ENCODE data around the gene CYP2U1.

CYP2U1 gene

DNA sequence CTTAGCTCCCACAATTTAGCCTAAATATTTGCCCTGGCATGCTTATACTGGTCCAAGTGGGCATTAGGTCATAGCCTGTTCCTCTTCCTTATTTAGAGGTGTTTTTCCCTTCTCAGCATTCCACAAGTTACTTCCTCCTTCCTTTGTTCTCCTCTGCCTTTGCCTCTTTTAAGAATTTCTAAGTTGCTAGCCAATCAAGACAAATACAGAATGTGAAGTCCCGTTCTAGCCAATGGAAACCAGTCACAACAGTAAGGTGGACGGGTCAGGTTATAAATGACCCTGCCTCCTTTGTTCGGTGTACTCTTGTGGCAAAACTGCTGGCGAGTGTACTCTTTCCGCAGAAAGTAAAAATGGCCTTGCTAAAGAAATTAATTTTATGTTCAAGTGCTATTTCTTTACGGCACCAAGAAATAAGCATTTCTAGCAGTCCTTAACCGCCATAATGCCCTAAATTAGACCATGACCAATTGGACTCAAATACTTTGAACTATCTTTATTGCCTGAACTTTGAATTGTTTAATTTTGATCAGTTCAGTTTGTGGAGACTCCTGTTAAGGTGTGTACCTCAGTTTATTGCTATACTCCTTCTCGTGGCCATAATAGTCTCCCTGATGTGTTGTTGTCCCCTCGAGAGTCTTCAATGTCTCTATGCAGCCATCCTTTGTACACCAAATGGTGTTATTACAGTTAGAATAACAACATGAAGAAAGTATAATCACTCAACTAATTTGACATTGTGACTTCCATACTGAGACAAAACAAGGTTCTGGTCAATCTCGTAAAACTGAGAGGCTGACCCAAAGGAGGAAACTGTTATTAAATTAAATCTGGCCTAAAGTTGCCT lies 56.8 kb downstream of the CYP2U1 start:
- DNase-seq (ENCODE audit: low read depth), result no peak

DNA sequence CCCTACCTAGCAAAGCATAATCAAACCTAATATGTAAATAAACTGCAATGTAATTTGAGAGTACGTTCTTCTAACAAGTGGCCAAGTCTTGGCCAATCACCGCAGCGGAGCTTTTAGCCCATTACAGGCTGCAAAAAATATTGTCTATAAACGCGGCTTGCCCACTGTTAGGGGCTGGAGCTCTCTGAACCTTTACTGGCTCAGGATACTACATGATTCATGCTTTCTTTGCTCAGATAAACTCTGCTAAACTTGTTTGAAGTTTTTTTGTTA lies 57.4 kb downstream of the CYP2U1 start:
- DNase-seq (ENCODE audit: low read depth), result no peak

DNA sequence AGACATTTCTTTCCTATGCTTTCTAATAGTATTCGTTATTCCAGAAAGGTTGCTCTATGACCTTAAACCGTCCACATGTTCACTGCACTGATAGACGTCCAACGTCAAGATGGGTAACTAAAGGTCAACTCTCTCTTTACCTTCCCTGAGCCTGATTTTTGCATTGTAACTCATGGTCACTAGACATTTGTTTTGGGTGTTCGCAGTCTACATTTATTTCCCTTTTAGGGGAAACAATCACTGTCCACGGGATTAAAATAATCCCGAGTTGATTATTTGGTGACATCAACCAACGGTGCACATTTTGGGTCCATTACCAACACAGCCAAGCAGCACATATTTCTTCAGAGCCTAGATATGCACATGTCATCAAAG lies 57.8 kb downstream of the CYP2U1 start:
- DNase-seq (ENCODE audit: low read depth), result no peak

DNA sequence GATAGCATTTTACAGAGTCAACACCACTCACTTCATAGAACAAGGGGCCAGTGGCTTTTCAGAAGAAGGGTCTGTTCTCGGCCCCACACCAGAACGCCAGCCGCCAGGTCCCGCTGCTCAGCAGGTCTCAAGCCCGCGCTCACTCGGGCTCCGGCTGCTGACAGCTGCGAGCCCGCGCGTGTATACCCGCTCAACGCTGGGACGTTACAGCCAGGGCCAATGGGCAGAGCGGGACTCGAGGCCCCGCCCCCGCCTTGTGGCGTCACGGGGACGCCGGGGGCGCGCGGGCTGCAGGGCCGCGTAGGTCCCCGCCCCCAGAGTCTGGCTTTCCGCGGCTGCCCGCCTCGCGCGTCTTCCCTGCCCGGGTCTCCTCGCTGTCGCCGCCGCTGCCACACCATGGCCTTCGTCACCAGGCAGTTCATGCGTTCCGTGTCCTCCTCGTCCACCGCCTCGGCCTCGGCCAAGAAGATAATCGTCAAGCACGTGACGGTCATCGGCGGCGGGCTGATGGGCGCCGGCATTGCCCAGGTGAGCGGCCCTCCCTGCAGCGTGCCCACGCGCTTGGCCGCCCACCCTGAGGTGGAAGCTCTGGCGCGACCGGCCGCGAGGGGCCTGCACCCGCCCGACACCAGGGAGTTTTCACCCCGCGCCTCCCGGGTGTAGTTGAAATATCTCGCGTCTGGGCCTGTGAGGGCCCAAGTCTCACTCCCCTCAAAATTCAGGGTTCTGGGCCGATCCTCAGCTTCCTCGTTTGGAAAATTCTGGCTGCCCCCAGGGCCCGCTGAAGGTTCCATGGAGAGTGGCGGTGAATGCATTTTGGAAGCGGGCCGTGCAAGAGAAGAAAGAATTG lies 58.4 kb downstream of the CYP2U1 start, which contains the start of gene HADH:
HADH (plus strand) TSS at position 353 of the 850 bp plus-strand sequence; CDS start at position 397, 44 bp downstream.
- peak; percentile 89 for DNase-seq (ENCODE audit: low read depth)

DNA sequence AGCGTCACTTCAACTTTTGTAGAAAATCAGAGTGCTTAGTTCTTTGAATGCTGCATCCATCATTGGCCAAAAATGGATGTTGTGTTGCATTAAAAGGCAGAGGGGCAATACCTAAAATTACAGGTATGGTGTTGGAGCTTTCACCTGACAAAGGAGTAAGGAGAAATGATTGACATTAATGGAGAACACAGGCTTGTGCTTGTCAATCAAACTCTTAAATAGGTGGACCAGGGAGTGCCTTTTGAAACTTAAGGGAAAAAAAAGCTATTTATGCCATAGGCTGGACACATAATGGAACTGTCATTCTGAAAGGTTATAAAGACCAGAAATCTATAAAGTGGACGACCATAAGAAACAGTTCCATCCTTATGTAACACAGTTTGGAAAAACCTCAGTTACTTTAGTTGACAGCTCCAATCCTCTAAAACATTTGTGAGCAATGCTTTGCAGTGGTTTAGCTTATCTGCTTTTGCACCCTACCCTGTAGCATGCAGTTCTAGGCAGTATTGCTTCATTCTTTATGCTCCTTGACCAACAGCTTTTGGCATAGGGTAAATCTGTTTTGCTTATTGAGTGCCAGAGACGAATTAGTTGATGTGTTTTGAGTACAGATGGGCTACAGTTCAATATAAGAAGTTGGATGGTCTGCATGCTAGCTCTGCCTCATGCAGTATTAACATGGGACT lies 60.7 kb downstream of the CYP2U1 start:
- no peak for DNase-seq (ENCODE audit: low read depth)

DNA sequence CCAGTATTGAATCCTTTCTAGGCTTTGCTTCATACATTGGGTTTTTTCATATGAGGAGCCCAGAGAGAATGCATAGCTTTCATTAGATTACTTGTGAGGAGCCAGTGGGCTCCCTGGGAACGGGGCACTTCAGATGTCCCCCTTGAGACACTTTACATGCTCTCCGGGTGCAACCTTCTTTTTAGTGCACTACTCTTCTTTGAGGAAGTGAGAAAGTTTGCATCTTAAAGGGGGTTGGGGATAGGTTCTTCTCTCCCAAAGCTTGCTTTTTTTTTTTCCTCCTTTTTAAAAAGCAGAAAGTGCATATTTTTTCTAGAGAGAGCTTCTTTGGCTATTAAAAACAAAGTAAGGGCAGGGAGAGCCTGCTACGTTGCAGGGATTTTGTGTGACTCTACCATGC lies 62.6 kb downstream of the CYP2U1 start:
- DNase-seq (ENCODE audit: low read depth), result no peak

DNA sequence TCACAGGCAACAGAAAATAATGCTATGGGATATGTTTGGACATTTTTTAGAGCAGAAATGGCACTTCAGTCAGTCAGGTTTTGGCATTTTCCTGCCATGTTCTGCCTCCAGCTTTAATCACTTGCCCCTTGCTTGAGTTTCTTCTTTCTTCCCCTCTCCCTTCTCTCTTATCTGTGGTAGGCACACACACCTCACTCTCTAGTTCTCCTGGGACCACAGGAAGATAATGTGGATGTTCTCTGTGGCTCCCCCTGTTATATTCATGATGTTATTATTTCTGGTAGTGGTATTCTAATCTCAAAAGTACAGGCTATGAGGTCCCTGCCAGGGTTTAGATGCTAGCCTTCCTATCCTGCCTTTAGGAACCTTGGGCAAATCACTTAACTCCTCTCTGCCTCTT lies 63.5 kb downstream of the CYP2U1 start:
- DNase-seq (ENCODE audit: low read depth), result no peak

DNA sequence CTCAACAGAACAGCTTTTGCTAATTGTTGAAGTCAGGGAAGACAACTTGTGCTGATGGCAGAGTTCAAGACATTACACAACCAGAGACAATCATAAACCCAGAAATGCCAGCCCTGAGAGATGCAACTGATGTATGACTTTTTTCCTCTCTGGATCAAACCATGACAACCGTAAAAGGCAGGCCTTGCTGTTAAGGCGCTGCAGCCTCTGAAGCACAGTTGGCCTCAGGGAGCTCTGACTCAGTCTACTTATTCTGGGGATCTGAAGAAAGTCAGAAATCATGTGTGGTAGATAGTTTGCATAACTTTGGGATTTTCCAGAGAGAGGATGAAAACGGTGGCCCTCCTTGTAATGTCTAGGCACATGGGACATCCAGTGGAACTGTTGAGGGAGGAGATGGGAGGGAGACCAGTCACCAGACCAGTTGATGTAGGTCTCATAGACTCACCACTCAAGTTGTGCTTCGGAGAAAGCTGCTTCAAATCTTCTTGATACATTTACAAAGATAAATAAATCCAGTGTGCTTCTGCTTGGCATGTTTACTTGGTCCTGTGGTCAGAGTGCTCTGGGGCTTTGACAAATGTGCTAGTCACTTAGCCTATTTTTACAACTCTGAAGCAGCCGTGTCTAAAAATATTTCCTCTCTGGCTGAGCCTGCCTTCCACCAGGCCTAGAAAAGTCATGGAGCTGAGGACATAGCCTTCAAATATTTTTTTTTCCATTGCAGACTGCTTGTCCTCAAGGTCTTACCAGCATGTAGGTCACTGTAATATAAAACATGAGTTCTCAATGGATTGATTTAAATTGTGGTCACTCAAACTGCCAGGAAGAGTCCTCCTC lies 65.8 kb downstream of the CYP2U1 start:
- no peak for DNase-seq (ENCODE audit: low read depth)

DNA sequence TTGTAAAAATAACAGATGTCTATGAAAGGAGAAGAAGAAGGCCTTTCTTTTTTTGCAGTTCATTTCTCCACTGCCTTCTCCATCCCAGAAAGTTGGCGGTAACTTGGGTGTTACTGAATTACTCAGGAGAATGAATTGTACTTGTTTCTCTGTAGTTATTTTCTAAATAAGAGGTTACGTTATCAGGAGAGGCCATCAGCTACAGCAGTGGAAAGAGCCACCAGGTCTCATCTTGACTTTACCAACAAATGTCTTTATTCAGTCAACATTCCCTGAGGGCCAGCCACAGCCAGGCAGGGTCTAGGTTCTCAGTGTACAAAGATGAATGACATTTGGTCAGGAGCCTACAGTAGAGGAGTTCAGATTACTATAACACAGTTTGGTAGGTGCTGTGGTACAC lies 66.4 kb downstream of the CYP2U1 start:
- no peak for DNase-seq (ENCODE audit: low read depth)

DNA sequence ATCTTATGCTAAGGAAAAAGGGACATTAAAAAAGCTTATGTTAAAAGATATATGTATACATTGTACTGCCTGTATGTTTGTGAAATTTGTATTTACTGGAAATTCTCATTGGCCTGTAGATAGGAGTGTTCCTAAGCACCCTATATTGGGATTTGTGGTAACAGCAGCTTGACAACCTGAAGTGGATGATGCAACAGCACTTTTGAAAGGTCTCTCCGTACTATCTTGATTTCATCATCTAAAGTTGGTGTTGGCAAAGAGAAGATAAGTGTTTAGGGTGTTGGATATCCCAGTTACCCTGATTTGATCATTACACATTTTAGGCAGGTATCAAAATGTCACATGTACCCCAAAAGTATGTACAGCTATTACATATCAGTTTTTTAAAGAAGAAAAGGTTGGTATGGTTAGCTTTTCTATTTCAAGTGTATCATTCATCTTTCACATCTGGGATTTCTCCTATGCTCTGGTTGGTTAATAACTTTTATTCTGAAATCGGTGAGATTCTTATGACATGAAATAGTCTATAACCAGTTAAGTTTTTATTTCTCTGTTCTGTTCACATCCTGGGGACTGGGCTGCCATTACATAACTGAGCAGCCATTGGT lies 68.7 kb downstream of the CYP2U1 start:
- no peak for DNase-seq (ENCODE audit: low read depth)

DNA sequence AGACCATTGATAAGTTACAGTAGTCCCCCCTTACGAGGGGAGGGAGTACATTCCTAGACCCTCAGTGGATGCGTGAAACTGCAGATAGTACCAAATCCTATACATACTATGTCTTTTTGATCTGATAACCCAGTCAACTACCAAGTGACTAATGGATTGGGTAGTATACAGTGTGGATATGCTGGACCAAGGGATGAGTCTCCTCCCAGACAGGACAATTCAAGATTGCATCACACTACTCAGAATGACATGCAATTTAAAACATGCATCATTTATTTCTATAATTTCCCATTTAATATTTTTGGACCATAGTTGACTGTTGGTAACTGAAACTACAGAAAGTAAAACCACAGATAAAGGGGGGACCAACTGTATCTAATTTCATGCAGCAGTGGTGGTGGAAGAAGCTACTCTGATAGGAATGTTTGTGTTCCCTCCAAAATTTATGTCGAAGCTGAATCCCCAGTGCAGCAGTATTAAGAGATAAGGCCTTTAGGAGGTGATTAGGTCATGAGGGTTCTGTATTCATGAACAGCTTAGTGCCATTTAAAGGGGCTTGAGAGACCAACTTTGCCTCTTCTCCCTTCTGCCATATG lies 70.3 kb downstream of the CYP2U1 start:
- DNase-seq (ENCODE audit: low read depth), result no peak
